Keratinocyte (primary cell): ENCODE results near the gene TFCP2L1.

ENCODE experiments used
- EZH2 ChIP-seq: IDR thresholded peaks from one replicate; pipeline ENCODE4 v1.6.1; 2012; ENCODE audit warnings: inconsistent platforms, mild to moderate bottlenecking, low read length, moderate library complexity
- TF ChIP-seq, protein P1 (sequence below), 3 experiments: IDR thresholded peaks in 1 of 3; conservative IDR thresholded peaks in 1 of 3; optimal IDR thresholded peaks in 1 of 3; 2 replicates in 2 of 3; 3 replicates in 1 of 3; pipeline versions ENCODE3 to v1.5.1; 2011; ENCODE audit warnings: low read length in 3 of 3, mild to moderate bottlenecking in 3 of 3, moderate library complexity in 2 of 3, control low read depth in 1 of 3, inconsistent platforms in 1 of 3; ENCODE audit not compliant: insufficient read depth in 2 of 3; ENCODE audit errors: extremely low read depth in 1 of 3

DNA sequence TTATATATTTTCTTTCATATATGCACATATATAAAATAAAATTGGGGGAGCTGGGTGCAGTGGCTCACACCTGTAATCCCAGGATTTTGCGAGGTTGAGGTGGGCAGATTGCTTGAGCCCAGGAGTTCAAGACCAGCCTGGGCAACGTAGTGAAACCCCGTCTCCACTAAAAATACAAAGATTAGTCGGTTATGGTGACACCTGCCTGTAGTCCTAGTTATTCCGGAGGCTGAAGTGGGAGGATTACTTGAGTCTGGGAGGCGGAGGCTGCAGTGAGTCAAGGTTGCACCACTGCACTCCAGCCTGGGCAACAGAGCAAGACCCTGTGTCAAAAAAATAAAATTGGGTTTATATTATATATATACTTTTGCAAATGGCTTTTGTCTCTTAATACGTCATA is 39.6 kb upstream of the TFCP2L1 start:
- TF ChIP-seq, protein P1, sequence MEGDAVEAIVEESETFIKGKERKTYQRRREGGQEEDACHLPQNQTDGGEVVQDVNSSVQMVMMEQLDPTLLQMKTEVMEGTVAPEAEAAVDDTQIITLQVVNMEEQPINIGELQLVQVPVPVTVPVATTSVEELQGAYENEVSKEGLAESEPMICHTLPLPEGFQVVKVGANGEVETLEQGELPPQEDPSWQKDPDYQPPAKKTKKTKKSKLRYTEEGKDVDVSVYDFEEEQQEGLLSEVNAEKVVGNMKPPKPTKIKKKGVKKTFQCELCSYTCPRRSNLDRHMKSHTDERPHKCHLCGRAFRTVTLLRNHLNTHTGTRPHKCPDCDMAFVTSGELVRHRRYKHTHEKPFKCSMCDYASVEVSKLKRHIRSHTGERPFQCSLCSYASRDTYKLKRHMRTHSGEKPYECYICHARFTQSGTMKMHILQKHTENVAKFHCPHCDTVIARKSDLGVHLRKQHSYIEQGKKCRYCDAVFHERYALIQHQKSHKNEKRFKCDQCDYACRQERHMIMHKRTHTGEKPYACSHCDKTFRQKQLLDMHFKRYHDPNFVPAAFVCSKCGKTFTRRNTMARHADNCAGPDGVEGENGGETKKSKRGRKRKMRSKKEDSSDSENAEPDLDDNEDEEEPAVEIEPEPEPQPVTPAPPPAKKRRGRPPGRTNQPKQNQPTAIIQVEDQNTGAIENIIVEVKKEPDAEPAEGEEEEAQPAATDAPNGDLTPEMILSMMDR (optimal IDR thresholded peaks at IDR 0.05 in 1 of 3, IDR thresholded peaks at IDR 0.05 in 1 of 3, conservative IDR thresholded peaks at IDR 0.05 in 1 of 3; ENCODE audit: extremely low read depth in 1 of 3, insufficient read depth in 2 of 3, low read length in 3 of 3): no peak
- no peak for TF ChIP-seq EZH2
